HG03457 (cell line): Measurements from ENCODE around the gene QPCTL.
"Not testable (repeated sequence)": the region's sequence is repeated elsewhere in the genome, so short reads cannot be mapped to it uniquely, and the experiment has no call there.

ENCODE experiments used
- ATAC-seq: cut with Tn5 transposase; IDR thresholded peaks from one replicate; pipeline ENCODE4 v1.9.1; 2021; ENCODE audit warnings: moderate number of reproducible peaks; ENCODE audit not compliant: unreplicated experiment

Gene QPCTL

GRCh38 chr19:45674946-45675345 is 17.5 kb upstream of the QPCTL start:
- ATAC-seq, result no peak

GRCh38 chr19:45676851-45677263 is 15.6 kb upstream of the QPCTL start:
- no peak for ATAC-seq

GRCh38 chr19:45677351-45678230 is 14.9 kb upstream of the QPCTL start:
- ATAC-seq, result no peak

GRCh38 chr19:45681391-45682015 is 11.0 kb upstream of the QPCTL start:
- ATAC-seq, result no peak

DNA sequence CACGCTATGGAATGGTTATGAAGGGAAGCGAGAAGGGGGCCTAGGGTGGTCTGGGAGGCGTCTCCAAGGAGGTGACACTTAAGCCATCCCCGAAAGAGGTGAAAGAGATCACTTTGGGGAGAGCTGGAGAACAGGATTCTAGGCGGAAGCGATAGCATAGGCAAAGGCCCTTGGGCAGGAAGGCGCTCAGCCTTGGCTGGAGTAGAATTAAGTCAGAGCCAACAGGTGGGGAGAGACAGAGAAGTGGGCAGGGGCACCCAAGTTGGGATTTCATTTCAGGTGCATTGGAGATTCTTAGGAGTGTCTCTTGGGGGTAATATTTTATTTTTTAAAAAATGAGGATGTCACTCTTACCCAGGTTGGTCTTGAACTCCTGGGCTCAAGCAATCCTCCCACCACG is 10.3 kb upstream of the QPCTL start:
- no peak for ATAC-seq

- no peak for ATAC-seq
Observed at GRCh38 chr19:45682908-45683307, 9.6 kb upstream of the QPCTL start.

DNA sequence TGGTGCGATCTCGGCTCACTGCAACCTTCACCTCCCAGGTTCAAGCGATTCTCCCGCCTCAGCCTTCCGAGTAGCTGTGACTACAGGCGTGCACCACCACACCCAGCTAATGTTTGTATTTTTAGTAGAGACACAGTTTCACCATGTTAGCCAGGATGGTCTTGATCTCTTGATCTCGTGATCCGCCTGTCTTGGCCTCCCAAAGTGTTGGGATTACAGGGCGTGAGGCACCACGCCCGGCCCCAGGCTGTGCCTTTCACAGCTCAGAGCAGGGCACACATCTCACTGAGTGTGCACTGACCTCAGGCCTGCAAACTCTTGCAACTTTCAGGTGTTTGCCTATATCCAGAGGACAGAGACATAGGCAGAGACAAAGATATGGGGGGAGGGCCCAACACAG is 7.4 kb upstream of the QPCTL start:
- not testable (repeated sequence) for ATAC-seq

DNA sequence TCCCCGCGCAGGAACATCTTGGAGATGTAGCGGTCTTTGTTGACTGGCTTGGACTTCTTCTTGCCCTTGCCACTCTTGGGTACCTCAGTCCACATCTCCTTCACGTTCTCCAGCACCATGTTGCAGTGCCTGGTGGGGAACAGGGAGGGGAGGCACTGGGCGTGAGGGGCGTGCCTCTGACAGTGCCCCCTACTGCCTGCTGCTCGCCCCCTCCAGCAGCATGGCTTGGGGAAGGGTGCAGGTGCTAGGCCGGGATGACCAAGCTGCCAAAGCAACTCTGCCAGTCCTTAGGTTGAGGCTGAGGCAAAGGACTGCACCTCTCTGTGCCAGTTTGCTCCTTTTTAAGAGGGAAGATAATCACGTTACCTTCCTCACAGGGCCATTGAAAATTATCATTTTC is 4.9 kb upstream of the QPCTL start:
- ATAC-seq, result no peak

DNA sequence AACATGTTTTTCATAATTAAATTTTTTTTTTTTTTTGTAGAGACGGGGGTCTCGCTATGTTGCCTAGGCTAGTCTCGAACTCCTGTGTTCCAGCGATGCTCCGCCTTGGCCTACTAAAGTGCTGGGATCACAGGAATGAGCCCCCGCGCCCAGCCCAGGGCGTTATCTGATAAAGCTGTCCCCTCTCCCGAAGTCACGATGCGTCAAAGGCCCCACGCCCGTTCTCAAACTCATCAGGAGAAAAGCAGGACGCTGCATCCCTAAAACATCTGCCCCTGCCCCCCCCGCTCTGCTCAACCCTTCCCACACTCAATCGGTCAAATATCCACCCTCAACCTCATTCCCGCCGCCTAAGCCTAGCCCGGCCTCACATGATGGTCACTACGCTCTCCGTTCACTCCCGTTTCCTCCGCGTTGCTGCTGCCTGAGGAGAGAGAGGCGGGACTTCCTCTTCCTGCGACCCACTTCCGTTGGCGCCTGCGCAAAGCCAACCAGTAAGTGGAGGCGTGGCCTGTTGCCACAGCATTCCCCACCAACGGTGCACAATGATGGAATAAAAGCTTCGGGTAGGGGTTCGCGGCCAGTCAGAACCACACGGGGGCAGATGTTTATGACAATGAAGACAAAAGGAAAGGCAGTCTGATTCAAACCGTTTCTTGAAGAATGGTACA is 815 bp upstream of the QPCTL start, which contains the start of gene SNRPD2:
Gene SNRPD2 (minus strand): TSS at position 438 of the 671 bp plus-strand sequence. CDS start 65 bp downstream, at position 373.
- ATAC-seq, result peak; percentile 43

- ATAC-seq, result no peak
Observed at GRCh38 chr19:45693106-45693788, 781 bp downstream of the QPCTL start.

DNA sequence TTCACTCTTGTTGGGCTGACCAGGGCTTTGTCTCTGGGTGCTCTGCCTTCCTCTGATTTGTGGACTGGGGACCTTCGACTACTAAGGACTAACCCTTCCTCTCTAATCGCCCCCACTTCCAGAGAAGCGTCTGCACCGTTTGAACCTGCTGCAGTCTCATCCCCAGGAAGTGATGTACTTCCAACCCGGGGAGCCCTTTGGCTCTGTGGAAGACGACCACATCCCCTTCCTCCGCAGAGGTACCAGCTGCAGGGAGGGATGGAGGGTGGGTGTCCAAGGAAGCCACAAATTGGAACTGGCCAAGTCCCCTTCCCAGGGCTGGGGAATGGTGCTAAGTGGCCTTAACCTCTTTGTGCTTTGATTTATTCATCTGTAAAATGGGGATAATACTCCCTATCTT is 9.2 kb downstream of the QPCTL start:
- no peak for ATAC-seq

- no peak for ATAC-seq
Observed at GRCh38 chr19:45705115-45705514, 12.6 kb downstream of the QPCTL start.

GRCh38 chr19:45705710-45706415 is 13.4 kb downstream of the QPCTL start:
- ATAC-seq, result no peak

- no peak for ATAC-seq
Observed at GRCh38 chr19:45710356-45711130, 18.1 kb downstream of the QPCTL start.

DNA sequence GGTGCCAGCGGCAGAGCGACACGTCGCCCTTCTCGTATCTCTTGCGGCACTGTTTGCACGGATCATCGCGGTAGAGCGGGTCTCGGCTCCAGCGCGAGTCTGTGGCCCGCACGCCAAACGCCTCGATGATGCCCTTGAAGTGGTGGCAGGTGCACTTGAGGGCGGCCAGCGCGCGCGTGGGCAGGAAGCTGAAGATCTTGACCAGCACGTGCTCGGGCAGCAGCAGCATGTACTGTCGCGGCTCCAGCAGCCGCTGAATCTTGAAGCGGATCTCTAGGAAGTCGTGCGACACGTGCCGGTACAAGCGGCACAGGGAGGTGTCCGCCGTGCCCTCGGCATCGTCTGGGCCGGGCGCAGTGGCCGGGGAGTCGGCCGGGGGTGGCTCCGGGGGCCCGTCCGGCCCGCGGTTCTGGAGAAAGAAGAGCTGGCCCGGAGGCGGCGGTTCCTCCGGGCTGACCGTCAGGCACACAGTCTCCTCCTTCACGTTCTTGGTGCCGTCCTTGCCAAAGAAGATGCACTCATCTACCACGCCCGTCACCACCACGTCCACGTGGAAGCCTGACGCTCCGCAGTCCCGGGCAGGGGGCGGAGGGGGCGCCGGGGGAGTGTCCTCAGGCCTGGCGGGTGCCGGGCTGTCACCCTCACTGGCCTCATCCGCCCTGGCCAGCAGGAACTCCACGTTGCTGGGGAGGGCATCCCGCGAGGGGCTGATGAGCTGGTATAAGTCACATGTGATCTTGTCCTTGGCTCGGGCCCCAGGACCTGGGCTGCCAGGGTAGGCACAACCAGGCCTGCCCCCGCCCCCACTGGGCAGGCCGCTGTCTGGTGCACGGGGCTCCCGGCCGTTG is 19.6 kb downstream of the QPCTL start:
- ATAC-seq, result no peak

DNA sequence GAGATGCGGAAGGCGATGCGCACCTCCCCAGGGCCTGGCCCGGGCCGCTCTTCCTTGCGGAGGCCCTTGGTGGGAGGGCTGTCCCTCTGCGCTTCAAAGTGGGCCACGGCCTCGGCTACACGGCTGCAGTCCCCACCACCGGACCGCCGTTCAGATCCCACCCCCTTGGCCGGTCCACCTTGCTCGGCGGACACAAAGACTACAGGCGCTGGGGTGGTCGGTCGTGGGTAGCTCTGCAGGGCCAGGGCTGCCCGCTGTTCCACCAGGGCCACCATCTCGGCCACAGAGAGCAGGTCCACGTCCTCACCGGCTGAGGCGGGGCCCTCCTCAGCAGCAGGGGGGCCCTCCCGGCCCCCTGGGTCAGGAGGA is 20.2 kb downstream of the QPCTL start:
- ATAC-seq, result no peak

- no peak for ATAC-seq
Observed at GRCh38 chr19:45713141-45713540, 20.7 kb downstream of the QPCTL start.

DNA sequence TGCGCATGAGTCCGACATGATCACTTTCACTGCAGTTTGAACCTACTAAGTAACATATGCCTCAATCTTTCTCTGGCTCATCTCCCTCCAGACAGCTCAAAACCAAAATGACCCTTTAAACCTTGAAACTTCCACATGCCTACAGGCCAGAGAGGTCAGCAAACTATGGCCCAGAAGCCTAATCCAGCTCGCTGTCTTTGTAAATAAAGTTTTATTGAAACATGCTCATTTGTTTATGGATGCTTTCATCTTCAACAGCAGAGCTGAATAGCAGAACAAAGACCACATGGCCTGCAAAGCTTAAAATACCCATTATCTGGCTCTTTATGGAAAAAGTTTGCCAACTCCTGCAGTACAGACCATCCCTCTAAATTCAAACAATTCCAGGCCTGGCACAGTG is 22.7 kb downstream of the QPCTL start:
- no peak for ATAC-seq
